HepG2 (cell line): ENCODE measurements around the gene WRAP73. TPM values are rescaled to one million over a fixed set of nuclear protein-coding genes. Genes with fewer than 3 reads are reported as not detected.

Experiments
- ATF2 ChIP-seq: sonication (generic); formaldehyde crosslinking; IDR thresholded peaks from 2 replicates; pipeline ENCODE4 v1.4.0; 2020; ENCODE audit warnings: missing genetic modification reagents
- HOXA7 ChIP-seq: sonication (generic); formaldehyde crosslinking; IDR thresholded peaks from 2 replicates; pipeline ENCODE4 v1.8.1; 2022; ENCODE audit warnings: mild to moderate bottlenecking, missing genetic modification reagents, moderate library complexity
- PCBP1 ChIP-seq: fragments of 200-400 bp; formaldehyde crosslinking; IDR thresholded peaks from 2 replicates; pipeline ENCODE4 v1.6.1; 2017; ENCODE audit warnings: mild to moderate bottlenecking, low read depth, low read length, borderline replicate concordance
- SALL1 ChIP-seq: sonication (generic); formaldehyde crosslinking; IDR thresholded peaks from 2 replicates; pipeline ENCODE4 v1.8.0; 2022; ENCODE audit warnings: mild to moderate bottlenecking, missing genetic modification reagents
- TBX2 ChIP-seq: sonication (generic); formaldehyde crosslinking; IDR thresholded peaks from 2 replicates; pipeline ENCODE4 v1.5.0; 2020; ENCODE audit warnings: missing genetic modification reagents, mild to moderate bottlenecking, borderline replicate concordance
- UBTF ChIP-seq: sonication (generic); formaldehyde crosslinking; IDR thresholded peaks from 2 replicates; pipeline ENCODE4 v1.4.0; 2020; ENCODE audit warnings: mild to moderate bottlenecking, missing genetic modification reagents
- ZBTB7B ChIP-seq: sonication (generic); formaldehyde crosslinking; IDR thresholded peaks from 2 replicates; pipeline ENCODE4 v1.4.0; 2020; ENCODE audit warnings: missing genetic modification reagents
- ZFYVE20 ChIP-seq: sonication (generic); formaldehyde crosslinking; IDR thresholded peaks from 2 replicates; pipeline ENCODE4 v1.8.0; 2023; ENCODE audit warnings: low read depth, mild to moderate bottlenecking, moderate library complexity, missing genetic modification reagents, borderline replicate concordance
- ZNF264 ChIP-seq: sonication (generic); formaldehyde crosslinking; IDR thresholded peaks from 2 replicates; pipeline ENCODE4 v1.4.0; 2020; ENCODE audit warnings: missing genetic modification reagents
- polyA plus RNA-seq, 8 experiments: library from polyadenylated mRNA; depleted of rRNA in 3 of 8; stranded (reverse) in 7 of 8; unstranded in 1 of 8; fragments of >200 nt; fragmentation: Illumina TruSeq in 4 of 8; extraction: Trizol in 4 of 8; gene quantifications; 2 replicates each; pipeline versions ENCODE4 v1.2.1 to v1.2.3, GENCODE V29; 2011 to 2016; ENCODE audit warnings: low read depth in 4 of 8, missing spikeins in 1 of 8, mixed read lengths in 1 of 8; ENCODE audit not compliant: insufficient read depth in 1 of 8
- total RNA-seq, 5 experiments: library from RNA; depleted of rRNA; stranded (reverse); fragments of >200 nt; fragmentation: Illumina TruSeq; extraction: Trizol; gene quantifications; 2 replicates each; pipeline ENCODE4 v1.2.3, GENCODE V29; 2016; ENCODE audit warnings: low read depth in 1 of 5
- TF ChIP-seq, protein P1 (sequence below): sonication (generic); formaldehyde crosslinking; IDR thresholded peaks from 2 replicates; pipeline ENCODE4 v1.9.0; 2022; ENCODE audit warnings: missing genetic modification reagents, mild to moderate bottlenecking, borderline replicate concordance
- TF ChIP-seq, protein P2 (sequence below): IDR thresholded peaks from 2 replicates; pipeline ENCODE4 v1.6.1; 2012; ENCODE audit warnings: low read length, improper control_type of control experiment

Gene WRAP73
- total and polyA plus RNA-seq, 2 of the 13 experiments (the other 11 are each of a cell fraction or from before 2014, with no cell fraction given) = 18.1 to 40.4 TPM

DNA sequence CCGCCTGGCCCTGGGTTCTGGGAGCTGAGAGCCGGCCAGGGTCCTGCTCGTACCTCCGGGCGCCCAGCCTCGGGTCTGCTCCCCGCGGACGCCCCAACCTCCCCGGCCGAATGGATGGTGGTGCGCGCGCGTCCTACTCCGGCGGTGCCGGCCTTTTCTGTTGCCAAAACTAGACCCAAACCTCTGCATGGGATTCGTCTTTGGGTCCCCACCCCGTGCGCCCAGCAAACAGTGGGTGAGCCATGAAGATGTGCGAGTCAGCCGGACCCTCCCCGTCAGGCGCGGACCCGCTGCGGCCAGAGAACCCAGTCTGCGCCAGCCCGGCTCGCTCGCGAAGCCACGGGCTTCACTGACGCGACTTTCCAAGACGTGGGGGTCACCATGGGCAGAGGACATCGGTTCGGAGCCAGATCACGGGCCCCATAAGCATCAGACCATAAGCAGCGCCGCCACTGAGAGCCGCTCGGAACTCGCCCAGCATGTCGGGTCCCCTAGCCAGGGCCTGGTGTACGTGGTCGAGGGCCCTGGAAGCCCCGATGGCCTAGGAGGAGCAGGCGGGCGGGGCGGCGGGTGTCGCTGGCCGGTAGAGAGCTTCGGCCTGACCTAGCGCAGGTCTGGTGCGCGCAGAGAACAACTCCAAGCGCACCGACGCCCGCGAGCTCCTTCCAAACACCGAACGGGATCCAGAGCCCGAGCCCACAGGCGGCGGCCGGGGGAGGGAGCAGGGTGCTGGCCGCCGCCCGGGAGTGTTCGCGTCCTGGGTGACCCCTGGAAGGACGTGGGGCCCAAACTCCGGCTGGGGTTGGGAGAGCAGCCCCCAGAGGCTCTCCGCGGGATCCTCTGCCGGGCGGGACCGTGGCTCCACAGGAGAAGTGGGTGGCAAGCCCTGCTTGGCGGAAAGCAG, 1.4 kb upstream of the WRAP73 start (continued):
- TF ChIP-seq ATF2 (CRISPR knock-in tag) (no peak), PCBP1 (peak; percentile 52; the same call in 1 of the 2 replicates), ZFYVE20 (CRISPR knock-in tag) (no peak), UBTF (CRISPR knock-in tag) (peak; percentile 22; the same call in 1 of the 2 replicates), ZNF264 (no peak), HOXA7 (CRISPR knock-in tag) (no peak), TBX2 (CRISPR knock-in tag) (no peak), SALL1 (0 out of 2 replicates have a peak, but pooled peaks have one; percentile 3), ZBTB7B (CRISPR knock-in tag) (0 out of 2 replicates have a peak, but pooled peaks have one; percentile 39)
- TF ChIP-seq, protein P1, sequence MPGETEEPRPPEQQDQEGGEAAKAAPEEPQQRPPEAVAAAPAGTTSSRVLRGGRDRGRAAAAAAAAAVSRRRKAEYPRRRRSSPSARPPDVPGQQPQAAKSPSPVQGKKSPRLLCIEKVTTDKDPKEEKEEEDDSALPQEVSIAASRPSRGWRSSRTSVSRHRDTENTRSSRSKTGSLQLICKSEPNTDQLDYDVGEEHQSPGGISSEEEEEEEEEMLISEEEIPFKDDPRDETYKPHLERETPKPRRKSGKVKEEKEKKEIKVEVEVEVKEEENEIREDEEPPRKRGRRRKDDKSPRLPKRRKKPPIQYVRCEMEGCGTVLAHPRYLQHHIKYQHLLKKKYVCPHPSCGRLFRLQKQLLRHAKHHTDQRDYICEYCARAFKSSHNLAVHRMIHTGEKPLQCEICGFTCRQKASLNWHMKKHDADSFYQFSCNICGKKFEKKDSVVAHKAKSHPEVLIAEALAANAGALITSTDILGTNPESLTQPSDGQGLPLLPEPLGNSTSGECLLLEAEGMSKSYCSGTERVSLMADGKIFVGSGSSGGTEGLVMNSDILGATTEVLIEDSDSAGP (CRISPR knock-in tag) = peak; percentile 52; the same call in 1 of the 2 replicates
- TF ChIP-seq, protein P2, sequence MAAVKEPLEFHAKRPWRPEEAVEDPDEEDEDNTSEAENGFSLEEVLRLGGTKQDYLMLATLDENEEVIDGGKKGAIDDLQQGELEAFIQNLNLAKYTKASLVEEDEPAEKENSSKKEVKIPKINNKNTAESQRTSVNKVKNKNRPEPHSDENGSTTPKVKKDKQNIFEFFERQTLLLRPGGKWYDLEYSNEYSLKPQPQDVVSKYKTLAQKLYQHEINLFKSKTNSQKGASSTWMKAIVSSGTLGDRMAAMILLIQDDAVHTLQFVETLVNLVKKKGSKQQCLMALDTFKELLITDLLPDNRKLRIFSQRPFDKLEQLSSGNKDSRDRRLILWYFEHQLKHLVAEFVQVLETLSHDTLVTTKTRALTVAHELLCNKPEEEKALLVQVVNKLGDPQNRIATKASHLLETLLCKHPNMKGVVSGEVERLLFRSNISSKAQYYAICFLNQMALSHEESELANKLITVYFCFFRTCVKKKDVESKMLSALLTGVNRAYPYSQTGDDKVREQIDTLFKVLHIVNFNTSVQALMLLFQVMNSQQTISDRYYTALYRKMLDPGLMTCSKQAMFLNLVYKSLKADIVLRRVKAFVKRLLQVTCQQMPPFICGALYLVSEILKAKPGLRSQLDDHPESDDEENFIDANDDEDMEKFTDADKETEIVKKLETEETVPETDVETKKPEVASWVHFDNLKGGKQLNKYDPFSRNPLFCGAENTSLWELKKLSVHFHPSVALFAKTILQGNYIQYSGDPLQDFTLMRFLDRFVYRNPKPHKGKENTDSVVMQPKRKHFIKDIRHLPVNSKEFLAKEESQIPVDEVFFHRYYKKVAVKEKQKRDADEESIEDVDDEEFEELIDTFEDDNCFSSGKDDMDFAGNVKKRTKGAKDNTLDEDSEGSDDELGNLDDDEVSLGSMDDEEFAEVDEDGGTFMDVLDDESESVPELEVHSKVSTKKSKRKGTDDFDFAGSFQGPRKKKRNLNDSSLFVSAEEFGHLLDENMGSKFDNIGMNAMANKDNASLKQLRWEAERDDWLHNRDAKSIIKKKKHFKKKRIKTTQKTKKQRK = no peak
- TF ChIP-seq, all 625 proteins: peak for 13
